Right lobe of liver (tissue), 4 donors: Measurements from ENCODE around the gene AP1B1.

Experiments used
- POLR2A ChIP-seq: fragments of 450-650 bp; IDR thresholded peaks from one replicate; pipeline ENCODE4 v1.6.1; 2017; ENCODE audit warnings: antibody characterized with exemption, mild to moderate bottlenecking
- TF ChIP-seq, protein P1 (sequence below), 4 donors: fragments of 200-600 bp in 3 of 4; fragments of 450-650 bp in 1 of 4; IDR thresholded peaks; one replicate each; pipeline versions ENCODE4 v1.5.1 to v1.8.0; 2016 to 2022; ENCODE audit warnings: antibody characterized with exemption in 4 of 4, mild to moderate bottlenecking in 2 of 4
- donor health status: DM: no; HTN: no; CAD: no.
- donor health status: DM: no; HTN: no; CAD: no.
- donor health status: DM: no; HTN: yes; CAD: no.

DNA sequence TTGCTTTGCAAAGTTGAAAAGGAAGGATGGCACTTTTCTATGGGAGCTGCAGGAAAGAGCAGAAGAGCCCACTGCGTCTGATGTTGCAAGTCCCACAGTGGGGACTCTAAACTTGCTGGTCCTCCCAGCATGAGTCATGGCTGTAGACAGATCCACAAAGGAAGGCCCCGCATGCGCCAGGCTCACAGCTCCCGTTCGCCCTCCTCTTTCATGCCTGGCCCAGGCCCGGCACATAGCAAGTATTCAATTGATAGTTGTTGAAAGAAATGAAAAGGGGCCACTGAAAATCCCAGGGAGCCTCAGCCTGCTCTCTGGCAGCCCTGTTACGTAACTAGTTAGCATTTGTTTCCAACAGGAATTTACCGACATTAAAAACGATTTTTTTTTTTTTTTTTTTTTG is 18.9 kb downstream of the AP1B1 start:
- TF ChIP-seq, protein P1, sequence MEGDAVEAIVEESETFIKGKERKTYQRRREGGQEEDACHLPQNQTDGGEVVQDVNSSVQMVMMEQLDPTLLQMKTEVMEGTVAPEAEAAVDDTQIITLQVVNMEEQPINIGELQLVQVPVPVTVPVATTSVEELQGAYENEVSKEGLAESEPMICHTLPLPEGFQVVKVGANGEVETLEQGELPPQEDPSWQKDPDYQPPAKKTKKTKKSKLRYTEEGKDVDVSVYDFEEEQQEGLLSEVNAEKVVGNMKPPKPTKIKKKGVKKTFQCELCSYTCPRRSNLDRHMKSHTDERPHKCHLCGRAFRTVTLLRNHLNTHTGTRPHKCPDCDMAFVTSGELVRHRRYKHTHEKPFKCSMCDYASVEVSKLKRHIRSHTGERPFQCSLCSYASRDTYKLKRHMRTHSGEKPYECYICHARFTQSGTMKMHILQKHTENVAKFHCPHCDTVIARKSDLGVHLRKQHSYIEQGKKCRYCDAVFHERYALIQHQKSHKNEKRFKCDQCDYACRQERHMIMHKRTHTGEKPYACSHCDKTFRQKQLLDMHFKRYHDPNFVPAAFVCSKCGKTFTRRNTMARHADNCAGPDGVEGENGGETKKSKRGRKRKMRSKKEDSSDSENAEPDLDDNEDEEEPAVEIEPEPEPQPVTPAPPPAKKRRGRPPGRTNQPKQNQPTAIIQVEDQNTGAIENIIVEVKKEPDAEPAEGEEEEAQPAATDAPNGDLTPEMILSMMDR (IDR thresholded peaks at IDR 0.05), result no peak
- no peak for TF ChIP-seq POLR2A
